Mesendoderm (in vitro differentiated cells): ENCODE measurements around the gene USH1G.
"Not testable (repeated sequence)": the region's sequence is repeated elsewhere in the genome, so short reads cannot be mapped to it uniquely, and the experiment has no call there.

Experiments
- DNase-seq: peaks from one replicate; pipeline ENCODE4 v3.0.0; 2013
- H2AK5ac ChIP-seq: 2 replicates; pipeline ENCODE4 v1.6.1; 2013; ENCODE audit warnings: low read length, inconsistent platforms
- H2BK120ac ChIP-seq: 2 replicates; pipeline ENCODE4 v1.6.1; 2013; ENCODE audit warnings: low read depth, mild to moderate bottlenecking, low read length, moderate library complexity, mixed read lengths
- H2BK15ac ChIP-seq: replicated peaks from 2 replicates; pipeline ENCODE4 v1.6.1; 2013; ENCODE audit warnings: low read depth, mild to moderate bottlenecking, moderate library complexity
- H2BK5ac ChIP-seq: 2 replicates; pipeline ENCODE4 v1.6.1; 2013; ENCODE audit warnings: low read length, inconsistent platforms
- H3K18ac ChIP-seq: 2 replicates; pipeline ENCODE4 v1.6.1; 2013; ENCODE audit warnings: mild to moderate bottlenecking, low read length, mixed read lengths
- H3K23ac ChIP-seq: one replicate; pipeline ENCODE4 v1.6.1; 2013; ENCODE audit warnings: low read length
- H3K27ac ChIP-seq: 2 replicates; pipeline ENCODE4 v1.5.1; 2013; ENCODE audit warnings: low read depth, mild to moderate bottlenecking, inconsistent platforms, low read length, moderate library complexity
- H3K27me3 ChIP-seq: 2 replicates; pipeline ENCODE4 v1.6.1; 2013; ENCODE audit warnings: low read length, control low read depth, mild to moderate bottlenecking, inconsistent platforms; ENCODE audit not compliant: insufficient read depth, poor library complexity
- H3K36me3 ChIP-seq: 2 replicates; pipeline ENCODE4 v1.6.1; 2013; ENCODE audit warnings: low read length, inconsistent platforms; ENCODE audit not compliant: control insufficient read depth, insufficient read depth
- H3K4ac ChIP-seq: one replicate; pipeline ENCODE4 v1.6.1; 2013; ENCODE audit warnings: low read depth, mild to moderate bottlenecking, low read length, moderate library complexity
- H3K4me1 ChIP-seq: 2 replicates; pipeline ENCODE4 v1.6.1; 2013; ENCODE audit warnings: low read depth, low read length, inconsistent platforms; ENCODE audit not compliant: control insufficient read depth
- H3K4me2 ChIP-seq: 2 replicates; pipeline ENCODE4 v1.6.1; 2013; ENCODE audit warnings: low read length
- H3K4me3 ChIP-seq: 2 replicates; pipeline ENCODE4 v1.5.1; 2013; ENCODE audit warnings: mild to moderate bottlenecking, low read length
- H3K56ac ChIP-seq: one replicate; pipeline ENCODE4 v1.6.1; 2013; ENCODE audit warnings: low read length
- H3K79me1 ChIP-seq: 2 replicates; pipeline ENCODE4 v1.6.1; 2013; ENCODE audit warnings: low read length, inconsistent platforms
- H3K79me2 ChIP-seq: 2 replicates; pipeline ENCODE4 v1.6.1; 2013; ENCODE audit warnings: mild to moderate bottlenecking, low read length; ENCODE audit not compliant: control insufficient read depth, insufficient read depth
- H3K9ac ChIP-seq: 2 replicates; pipeline ENCODE4 v1.6.1; 2013; ENCODE audit warnings: low read length, inconsistent platforms
- H4K5ac ChIP-seq: one replicate; pipeline ENCODE4 v1.6.1; 2013; ENCODE audit warnings: low read length
- H4K8ac ChIP-seq: one replicate; pipeline ENCODE4 v1.6.1; 2013; ENCODE audit warnings: low read depth, mild to moderate bottlenecking, control low read depth, low read length, moderate library complexity
- WGBS: extraction: QIAGEN DNeasy Blood & Tissue Kit; methylation state at CpG from one replicate; pipeline ENCODE4 v1.1.7; 2013; ENCODE audit warnings: low lambda C conversion rate, missing lambda C conversion rate; ENCODE audit not compliant: insufficient coverage; ENCODE audit errors: extremely low coverage; 5-methylcytosine and 5-hydroxymethylcytosine counted together

USH1G gene

GRCh38 chr17:74911423-74911822 lies 11.6 kb downstream of the USH1G start:
- not testable (repeated sequence) for H3K4me3 ChIP-seq, H2BK15ac ChIP-seq, DNase-seq, H2BK120ac ChIP-seq, H3K27me3 ChIP-seq, H3K4me1 ChIP-seq, H3K4me2 ChIP-seq, H4K5ac ChIP-seq, H3K56ac ChIP-seq, H2AK5ac ChIP-seq, H3K23ac ChIP-seq, H2BK5ac ChIP-seq, H3K4ac ChIP-seq, H3K18ac ChIP-seq, H3K36me3 ChIP-seq, H3K79me1 ChIP-seq, H4K8ac ChIP-seq, H3K9ac ChIP-seq, H3K27ac ChIP-seq, H3K79me2 ChIP-seq
- WGBS: no CpG with 5 or more reads among the region's 8 CpGs

- not testable (repeated sequence) for H2BK5ac ChIP-seq, H3K79me2 ChIP-seq, H3K4ac ChIP-seq, H2BK120ac ChIP-seq, H3K36me3 ChIP-seq, H4K8ac ChIP-seq, H3K4me3 ChIP-seq, H4K5ac ChIP-seq, H3K4me1 ChIP-seq, H3K79me1 ChIP-seq, H3K23ac ChIP-seq, H3K4me2 ChIP-seq, H3K9ac ChIP-seq, H2AK5ac ChIP-seq, H3K27ac ChIP-seq, H3K56ac ChIP-seq, H2BK15ac ChIP-seq, H3K27me3 ChIP-seq, H3K18ac ChIP-seq
- no CpG with 5 or more reads among the region's 4 CpGs for WGBS
- DNase-seq: peak; percentile 39
These were observed 14.0 kb downstream of the USH1G start for GRCh38 chr17:74909097-74909496.

GRCh38 chr17:74907012-74907411 lies 16.0 kb downstream of the USH1G start:
- Histone ChIP-seq H3K4ac (no peak overlapping the region), H3K4me3 (no peak overlapping the region), H3K9ac (no peak overlapping the region), H4K8ac (no peak overlapping the region), H3K27ac (no peak overlapping the region), H2AK5ac (no peak overlapping the region), H4K5ac (no peak overlapping the region), H3K23ac (no peak overlapping the region), H3K18ac (no peak overlapping the region), H3K27me3 (no peaks in the 10 kb centered on the region), H3K79me2 (no peaks in the 10 kb centered on the region), H3K4me1 (no peaks in the 10 kb centered on the region), H2BK15ac (no peak overlapping the region), H3K36me3 (no peaks in the 10 kb centered on the region), H3K56ac (no peak overlapping the region), H2BK5ac (no peak overlapping the region), H2BK120ac (no peak overlapping the region), H3K4me2 (no peak overlapping the region), H3K79me1 (no peaks in the 10 kb centered on the region)
- no CpG with 5 or more reads among the region's 34 CpGs for WGBS
- no peak for DNase-seq

GRCh38 chr17:74906214-74906793 lies 16.8 kb downstream of the USH1G start:
- H3K79me1 ChIP-seq, H3K56ac ChIP-seq, H3K18ac ChIP-seq, H3K4ac ChIP-seq, DNase-seq, H2BK15ac ChIP-seq, H4K8ac ChIP-seq, H4K5ac ChIP-seq, H3K27me3 ChIP-seq, H2AK5ac ChIP-seq, H3K36me3 ChIP-seq, H3K79me2 ChIP-seq, H2BK120ac ChIP-seq, H2BK5ac ChIP-seq, H3K4me3 ChIP-seq, H3K27ac ChIP-seq, H3K4me2 ChIP-seq, H3K23ac ChIP-seq, H3K9ac ChIP-seq, H3K4me1 ChIP-seq: not testable (repeated sequence)
- no CpG with 5 or more reads among the region's 6 CpGs for whole genome bisulfite sequencing

GRCh38 chr17:74904687-74905409 lies 18.2 kb downstream of the USH1G start:
- no peak overlapping the region for H3K4me3 ChIP-seq
- no peak overlapping the region for H2BK5ac ChIP-seq
- no peaks in the 10 kb centered on the region for H3K79me2 ChIP-seq
- H2AK5ac ChIP-seq: no peak overlapping the region
- no peaks in the 10 kb centered on the region for H3K4me1 ChIP-seq
- no peaks in the 10 kb centered on the region for H3K79me1 ChIP-seq
- no peak overlapping the region for H3K18ac ChIP-seq
- DNase-seq: no peak
- H4K8ac ChIP-seq: no peak overlapping the region
- H2BK15ac ChIP-seq: no peak overlapping the region
- H3K56ac ChIP-seq: no peak overlapping the region
- WGBS: no CpG with 5 or more reads among the region's 7 CpGs
- H3K27ac ChIP-seq: no peak overlapping the region
- H4K5ac ChIP-seq: no peak overlapping the region
- no peak overlapping the region for H3K9ac ChIP-seq
- no peaks in the 10 kb centered on the region for H3K27me3 ChIP-seq
- H3K23ac ChIP-seq: no peak overlapping the region
- H2BK120ac ChIP-seq: no peak overlapping the region
- no peak overlapping the region for H3K4me2 ChIP-seq
- no peaks in the 10 kb centered on the region for H3K36me3 ChIP-seq
- no peak overlapping the region for H3K4ac ChIP-seq

GRCh38 chr17:74903671-74904070 lies 19.4 kb downstream of the USH1G start:
- no peak overlapping the region for H2BK5ac ChIP-seq
- no peaks in the 10 kb centered on the region for H3K4me1 ChIP-seq
- H3K23ac ChIP-seq: no peak overlapping the region
- WGBS: no CpG with 5 or more reads among the region's 6 CpGs
- no peak overlapping the region for H3K4me2 ChIP-seq
- H4K5ac ChIP-seq: no peak overlapping the region
- no peak overlapping the region for H3K4ac ChIP-seq
- no peaks in the 10 kb centered on the region for H3K79me1 ChIP-seq
- H3K4me3 ChIP-seq: no peak overlapping the region
- H3K9ac ChIP-seq: no peak overlapping the region
- H2BK15ac ChIP-seq: no peak overlapping the region
- H3K18ac ChIP-seq: no peak overlapping the region
- H2AK5ac ChIP-seq: no peak overlapping the region
- no peak for DNase-seq
- no peak overlapping the region for H4K8ac ChIP-seq
- no peaks in the 10 kb centered on the region for H3K79me2 ChIP-seq
- H3K27me3 ChIP-seq: no peaks in the 10 kb centered on the region
- no peak overlapping the region for H3K27ac ChIP-seq
- no peak overlapping the region for H3K56ac ChIP-seq
- no peak overlapping the region for H2BK120ac ChIP-seq
- no peaks in the 10 kb centered on the region for H3K36me3 ChIP-seq
